ENCODE data around the gene KRT2.

KRT2 gene

DNA sequence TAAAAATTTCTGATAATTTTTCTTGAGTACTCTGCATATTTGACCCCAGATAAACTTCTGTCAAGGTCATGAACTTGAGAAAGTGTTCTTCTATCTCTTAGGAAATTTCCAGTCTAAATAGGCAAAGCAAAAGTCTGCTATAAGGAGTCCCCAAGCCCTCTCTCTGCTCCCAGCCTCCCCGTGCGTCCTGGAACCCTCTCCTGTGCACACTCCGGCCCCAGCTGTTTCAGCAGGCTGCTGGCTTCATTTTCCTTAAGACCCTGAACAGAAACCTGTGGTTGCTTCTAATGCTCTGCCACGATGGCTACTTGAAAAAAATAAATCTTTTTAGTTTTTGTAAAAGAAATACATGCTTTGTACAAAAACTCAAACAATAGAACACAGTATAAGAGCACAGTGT is 14.7 kb downstream of the KRT2 start:
- no peak for DNase-seq (ENCODE audit: low read depth)

- DNase-seq (ENCODE audit: low read depth), result no peak
Measured at GRCh38 chr12:52636592-52637258, 15.3 kb downstream of the KRT2 start.

GRCh38 chr12:52636189-52636588 is 15.8 kb downstream of the KRT2 start:
- DNase-seq (ENCODE audit: low read depth), result no peak

GRCh38 chr12:52634266-52635056 is 17.6 kb downstream of the KRT2 start:
- DNase-seq (ENCODE audit: low read depth), result no peak

DNA sequence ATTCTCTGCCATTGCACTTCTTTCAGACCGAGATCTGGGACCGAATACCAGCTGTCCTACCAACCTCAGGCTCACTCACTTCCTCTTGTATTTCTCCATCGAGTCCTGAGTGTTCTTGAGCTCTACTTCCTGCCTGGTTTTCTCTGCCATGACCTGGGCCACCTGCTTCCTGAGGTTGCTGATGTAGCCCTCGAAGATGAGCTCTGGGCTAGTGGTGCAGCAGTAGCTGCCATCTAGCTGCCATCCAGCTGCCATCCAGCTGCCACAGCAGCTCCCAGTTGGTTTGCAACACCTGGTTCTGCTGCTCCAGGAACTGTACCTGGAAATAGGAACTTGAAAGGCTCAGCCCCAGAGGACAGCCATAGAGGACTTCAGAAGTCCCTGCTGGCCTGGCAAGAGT is 18.6 kb downstream of the KRT2 start:
- DNase-seq (ENCODE audit: low read depth), result no peak

DNA sequence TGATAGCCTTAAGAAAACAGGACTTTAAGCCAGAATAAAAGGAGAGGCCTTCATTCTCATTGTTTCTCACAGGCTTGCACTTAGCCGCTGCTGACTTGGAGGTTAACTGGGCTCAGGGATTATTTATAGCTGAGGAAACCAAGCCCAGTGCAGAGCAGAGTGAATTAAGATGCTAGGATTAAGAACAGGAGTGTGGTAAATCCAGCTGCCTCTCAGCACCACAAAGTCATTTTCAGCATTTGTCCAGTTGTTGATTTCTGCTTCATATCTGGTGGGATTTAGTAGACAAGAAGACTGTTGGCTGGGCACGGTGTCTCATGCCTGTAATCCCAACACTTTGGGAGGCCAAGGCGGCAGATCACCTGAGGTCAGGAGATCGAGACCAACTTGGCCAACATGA is 19.4 kb downstream of the KRT2 start:
- no peak for DNase-seq (ENCODE audit: low read depth)

- DNase-seq (ENCODE audit: low read depth), result no peak
Measured at GRCh38 chr12:52631676-52632459, 20.1 kb downstream of the KRT2 start.

- no peak for DNase-seq (ENCODE audit: low read depth)
Measured at GRCh38 chr12:52631264-52631663, 20.7 kb downstream of the KRT2 start.

- no peak for DNase-seq (ENCODE audit: low read depth)
Measured at GRCh38 chr12:52630599-52631200, 21.3 kb downstream of the KRT2 start.

DNA sequence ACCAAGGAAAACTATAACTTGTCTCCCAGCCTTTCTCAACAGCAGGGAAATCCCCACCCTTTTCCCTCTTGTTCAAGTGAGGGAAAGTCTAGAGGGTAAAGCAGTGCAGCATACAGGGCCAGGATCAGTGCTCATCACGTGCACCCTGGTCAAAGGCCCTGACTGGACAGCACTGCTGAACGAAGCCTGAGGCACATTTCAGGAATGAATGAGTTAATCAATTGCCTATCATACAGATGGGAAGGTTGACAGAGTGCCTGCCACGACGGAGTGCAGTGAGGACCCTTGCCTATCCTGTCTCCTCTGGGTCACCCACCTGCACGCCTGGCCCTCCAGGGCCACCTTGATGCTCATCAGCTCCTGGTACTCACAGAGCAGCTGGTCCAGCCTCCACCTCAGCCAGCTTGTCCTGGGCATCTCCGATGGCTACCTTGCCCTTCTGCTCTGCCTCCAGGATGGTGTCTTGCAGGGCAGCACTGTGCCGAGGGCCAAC is 22.0 kb downstream of the KRT2 start:
- no peak for DNase-seq (ENCODE audit: low read depth)

DNA sequence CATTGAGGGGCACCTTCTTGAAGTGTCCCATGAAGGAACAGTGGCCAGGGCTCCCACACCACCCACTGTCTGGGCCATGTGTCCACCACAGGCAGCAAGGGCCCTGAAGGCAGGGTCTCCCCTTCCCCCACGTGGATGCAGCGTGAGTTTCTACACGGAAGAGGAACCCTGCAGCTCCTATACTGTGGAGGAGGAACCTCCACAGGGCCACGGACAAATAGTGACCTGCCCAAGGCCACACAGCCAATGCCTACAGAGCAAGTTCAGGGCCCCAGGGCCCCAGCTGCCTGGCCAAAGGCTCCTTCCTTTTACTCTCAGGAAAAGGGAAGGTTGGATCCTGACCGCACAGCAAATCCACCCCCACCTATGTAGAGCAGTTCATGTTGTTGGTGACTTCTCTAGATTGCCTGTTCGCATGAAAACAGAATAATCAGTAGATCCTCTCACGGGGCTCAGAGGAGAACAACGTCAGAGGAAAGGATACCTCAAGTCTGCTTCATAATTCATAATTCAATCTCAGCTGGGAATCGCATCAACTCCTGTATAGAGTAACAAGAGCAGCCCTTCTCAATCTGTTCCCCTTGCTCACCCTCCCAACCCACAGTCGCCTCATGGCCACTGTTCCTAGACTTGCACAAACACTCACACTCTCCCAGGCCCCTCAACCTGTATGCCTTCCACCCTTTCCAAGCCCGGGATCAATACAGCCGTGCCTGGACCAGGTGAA is 22.6 kb downstream of the KRT2 start:
- DNase-seq (ENCODE audit: low read depth), result no peak

DNA sequence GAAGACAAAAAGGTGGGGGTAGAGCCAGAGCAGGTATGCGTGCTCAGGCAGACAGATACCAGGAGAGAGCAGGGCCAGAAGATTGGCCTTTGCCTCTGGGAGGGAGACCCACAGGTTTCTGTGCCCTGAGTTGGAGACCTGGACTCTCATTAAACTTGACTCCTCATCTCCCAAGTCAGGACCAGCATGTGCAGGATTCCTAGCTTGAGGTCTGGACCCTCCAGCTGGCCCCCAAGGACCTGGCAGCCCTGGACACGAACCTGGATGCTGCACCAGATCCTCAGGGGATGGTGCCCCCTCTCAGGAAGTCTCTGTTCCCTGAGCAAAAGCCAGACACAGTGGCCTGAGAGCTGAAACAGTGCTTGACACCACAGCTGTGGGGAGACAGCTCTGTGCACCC is 23.2 kb downstream of the KRT2 start:
- no peak for DNase-seq (ENCODE audit: low read depth)

- DNase-seq (ENCODE audit: low read depth), result no peak
Measured at GRCh38 chr12:52628111-52628507, 23.9 kb downstream of the KRT2 start.

- DNase-seq (ENCODE audit: low read depth), result no peak
Measured at GRCh38 chr12:52627395-52628110, 24.5 kb downstream of the KRT2 start.

- no peak for DNase-seq (ENCODE audit: low read depth)
Measured at GRCh38 chr12:52622349-52622748, 29.7 kb downstream of the KRT2 start.

DNA sequence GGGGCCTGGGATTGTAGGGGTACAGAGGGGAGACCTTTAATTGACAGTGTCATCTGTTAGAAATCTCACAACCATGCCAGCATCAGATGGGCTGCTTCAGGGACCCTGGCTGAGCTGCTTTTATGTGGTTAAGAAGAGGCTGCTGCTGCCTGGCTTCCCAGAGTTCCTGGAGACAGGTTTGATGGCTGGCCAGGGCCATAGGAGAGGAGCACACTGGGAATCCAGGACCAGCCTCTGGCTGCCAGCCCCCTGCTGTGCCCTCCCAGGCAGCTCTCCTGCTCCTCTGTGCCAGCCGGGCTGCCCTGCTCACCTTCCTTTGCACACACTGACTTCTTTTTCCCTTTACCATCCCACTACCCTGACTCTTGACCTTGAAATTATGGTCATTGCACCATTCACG is 33.1 kb downstream of the KRT2 start:
- no peak for DNase-seq (ENCODE audit: low read depth)

GRCh38 chr12:52618216-52618615 is 33.8 kb downstream of the KRT2 start, which contains the start of gene KRT73:
Gene KRT73 (minus strand): TSS chr12:52618559. CDS start chr12:52618524, 35 bp downstream.
- DNase-seq (ENCODE audit: low read depth), result no peak

DNA sequence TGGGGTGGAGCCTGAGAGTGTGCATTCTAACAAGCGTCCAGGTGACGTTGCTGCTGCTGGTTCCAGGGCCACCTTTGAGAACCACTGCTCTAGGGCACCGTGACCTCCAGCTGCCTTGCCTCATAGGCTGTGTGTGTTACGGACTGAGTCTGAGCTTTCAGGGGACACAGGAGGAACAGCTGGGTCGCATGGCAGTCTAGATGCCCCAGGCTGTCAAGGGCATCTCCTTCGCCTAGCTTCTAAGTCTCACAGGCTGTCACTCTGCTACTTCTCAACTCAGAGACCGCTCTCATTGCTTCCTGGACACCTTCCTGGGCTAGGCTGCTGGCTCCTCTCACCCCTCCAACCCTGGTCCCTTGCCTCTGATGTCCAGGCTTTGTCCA is 34.6 kb downstream of the KRT2 start:
- no peak for DNase-seq (ENCODE audit: low read depth)

- no peak for DNase-seq (ENCODE audit: low read depth)
Measured at GRCh38 chr12:52616680-52617402, 35.2 kb downstream of the KRT2 start.

DNA sequence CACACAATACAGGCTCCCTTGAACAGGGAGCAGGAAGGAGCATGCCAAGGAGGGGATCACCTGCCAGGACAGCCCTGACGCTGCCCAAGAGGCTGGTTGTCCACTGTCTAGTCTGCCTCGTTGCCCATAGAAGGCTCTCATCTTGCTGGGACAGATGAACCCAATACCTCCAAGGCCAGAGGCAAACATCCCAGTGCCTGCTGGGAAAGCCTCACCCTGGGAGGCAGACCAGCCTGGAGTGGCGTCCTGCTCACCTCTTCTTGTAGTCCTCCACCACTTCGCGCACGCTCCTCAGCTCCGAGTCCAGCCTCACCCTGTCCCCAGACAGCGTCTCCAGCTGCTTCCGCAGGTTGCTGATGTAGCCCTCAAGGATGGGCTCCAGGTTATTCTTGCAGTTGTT is 36.1 kb downstream of the KRT2 start:
- no peak for DNase-seq (ENCODE audit: low read depth)

Measured in stimulated activated CD4-positive, alpha-beta T cell treated with anti-CD3 and anti-CD28 coated beads, Interleukin-2, amount 100 ng/mL, for 4 hours (primary cell).